Posterior cingulate gyrus (tissue), 11 donors: Measurements from ENCODE around the gene NONO.
"Not testable (repeated sequence)": the region's sequence is repeated elsewhere in the genome, so short reads cannot be mapped to it uniquely, and the experiment has no call there.

Source experiments
- DNase-seq, 10 donors: peaks; one replicate each; pipeline versions ENCODE4 v3.0.0 to v3.0.0-alpha.2; 2020 to 2021; ENCODE audit warnings: mixed read lengths in 3 of 10
- intact Hi-C: fragments of 100-400 bp; cut with DNase I; formaldehyde crosslinking; loops from one replicate; pipeline ENCODE4 v1.15.1; 2023

Gene NONO, protein sequence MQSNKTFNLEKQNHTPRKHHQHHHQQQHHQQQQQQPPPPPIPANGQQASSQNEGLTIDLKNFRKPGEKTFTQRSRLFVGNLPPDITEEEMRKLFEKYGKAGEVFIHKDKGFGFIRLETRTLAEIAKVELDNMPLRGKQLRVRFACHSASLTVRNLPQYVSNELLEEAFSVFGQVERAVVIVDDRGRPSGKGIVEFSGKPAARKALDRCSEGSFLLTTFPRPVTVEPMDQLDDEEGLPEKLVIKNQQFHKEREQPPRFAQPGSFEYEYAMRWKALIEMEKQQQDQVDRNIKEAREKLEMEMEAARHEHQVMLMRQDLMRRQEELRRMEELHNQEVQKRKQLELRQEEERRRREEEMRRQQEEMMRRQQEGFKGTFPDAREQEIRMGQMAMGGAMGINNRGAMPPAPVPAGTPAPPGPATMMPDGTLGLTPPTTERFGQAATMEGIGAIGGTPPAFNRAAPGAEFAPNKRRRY

DNA sequence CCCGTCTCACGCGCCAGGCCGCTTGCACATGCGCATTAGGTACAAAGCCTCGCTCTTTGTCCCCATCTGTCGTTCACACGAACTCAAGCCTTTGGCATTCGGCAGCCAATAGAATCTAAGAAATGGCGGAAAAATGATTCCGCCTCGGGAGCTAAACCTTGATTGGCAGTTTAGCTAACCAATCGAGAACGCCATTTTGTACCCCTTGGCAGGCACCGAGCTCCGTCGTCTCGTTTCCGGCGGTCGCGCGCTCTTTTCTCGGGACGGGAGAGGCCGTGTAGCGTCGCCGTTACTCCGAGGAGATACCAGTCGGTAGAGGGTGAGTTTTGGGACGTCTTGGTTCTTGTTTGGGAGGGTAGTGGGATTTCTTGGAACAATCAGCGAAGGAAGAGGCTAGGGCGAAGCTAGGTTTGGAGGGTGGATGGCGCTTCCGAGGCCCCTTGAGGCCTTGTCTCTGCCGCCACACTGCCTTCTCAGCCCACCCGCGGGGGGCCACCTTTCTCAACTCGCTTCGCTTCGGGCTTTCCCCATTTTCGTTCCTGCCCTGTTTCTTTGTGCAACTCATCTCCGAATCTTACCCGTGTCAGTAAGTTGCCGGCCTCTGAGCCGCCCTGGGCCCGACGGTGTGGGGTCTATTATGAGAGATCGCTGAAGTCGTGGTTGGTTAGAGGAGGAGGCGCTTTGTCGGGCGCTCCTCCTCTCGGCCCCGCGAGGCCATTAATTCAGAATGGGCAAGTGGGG, at the start of gene NONO:
NONO (plus strand) TSS at position 233 of the 741 bp plus-strand sequence. CDS start 7,003 bp downstream, outside the sequence.
- intact Hi-C loops = loop anchor here (2.0 to 5.0 kb wide), 2 partner anchors 29 to 84 kb away; partner anchors contain the start of genes TAF1 and ZMYM3
- peak; percentile 69 to 96 (median 76) for DNase-seq

DNA sequence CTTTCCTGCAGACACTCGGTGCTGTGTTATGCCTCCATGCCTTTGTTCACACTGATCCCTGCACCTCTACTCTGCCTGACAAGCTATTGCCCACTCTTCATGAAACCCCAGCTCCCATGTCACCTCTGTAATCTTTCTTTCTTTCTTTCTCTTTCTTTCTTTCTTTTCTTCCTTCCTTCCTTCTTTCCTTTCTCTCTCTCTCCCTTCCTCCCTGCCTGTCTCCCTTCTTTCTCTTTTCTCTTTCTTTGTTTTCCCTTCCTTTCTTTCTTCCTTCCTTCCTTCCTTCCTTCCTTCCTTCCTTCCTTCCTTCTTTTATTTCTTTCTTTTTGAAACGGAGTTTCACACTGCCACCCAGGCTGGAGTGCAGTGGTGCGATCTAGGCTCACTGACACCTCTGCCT, 48.0 kb upstream of the NONO start:
- no peak for DNase-seq
- intact Hi-C loops = no loop called here

DNA sequence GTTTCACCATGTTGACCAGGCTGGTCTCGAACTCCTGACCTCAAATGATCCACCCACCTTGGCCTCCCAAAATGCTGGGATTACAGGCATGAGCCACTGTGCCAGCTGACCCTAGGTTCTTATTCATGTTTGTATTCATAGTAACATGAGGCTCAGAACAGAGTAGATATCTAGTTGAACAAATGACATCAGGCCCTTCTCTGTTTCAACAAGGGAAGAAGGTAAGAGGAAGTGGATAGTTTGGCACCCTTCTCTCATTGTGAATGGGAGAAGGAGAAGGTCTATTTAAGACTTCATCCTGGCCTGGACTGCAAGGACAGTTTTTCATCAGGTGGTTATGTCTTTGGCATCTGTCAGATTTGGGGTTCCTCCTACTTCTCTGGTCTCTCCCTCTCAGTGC, 46.6 kb upstream of the NONO start:
- intact Hi-C loops = no loop called here

DNA sequence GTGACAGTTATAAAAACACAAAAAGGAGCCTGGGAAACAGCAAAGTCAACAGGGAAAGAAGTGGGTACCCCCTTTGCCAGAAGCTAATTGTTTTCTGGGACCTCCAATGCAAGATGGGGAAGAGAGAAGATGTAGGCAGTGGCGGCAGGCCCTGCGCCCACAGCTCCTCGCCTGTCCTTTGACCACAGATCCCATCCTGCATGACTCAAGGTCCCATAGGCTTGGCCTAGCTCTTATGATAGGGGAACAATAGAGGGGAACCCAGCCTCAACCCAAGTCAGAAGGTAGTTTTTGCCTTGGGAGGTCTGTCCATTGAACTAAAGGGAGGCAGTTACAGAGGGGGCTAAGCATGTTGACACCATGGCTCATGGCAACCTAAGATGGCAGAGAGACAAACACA, 43.7 kb upstream of the NONO start:
- intact Hi-C loops = no loop called here

More for the DNA sequence above, 46.6 kb upstream of the NONO start:
- peak in 2 of 10 donors; percentile 2 to 11 for DNase-seq

DNA sequence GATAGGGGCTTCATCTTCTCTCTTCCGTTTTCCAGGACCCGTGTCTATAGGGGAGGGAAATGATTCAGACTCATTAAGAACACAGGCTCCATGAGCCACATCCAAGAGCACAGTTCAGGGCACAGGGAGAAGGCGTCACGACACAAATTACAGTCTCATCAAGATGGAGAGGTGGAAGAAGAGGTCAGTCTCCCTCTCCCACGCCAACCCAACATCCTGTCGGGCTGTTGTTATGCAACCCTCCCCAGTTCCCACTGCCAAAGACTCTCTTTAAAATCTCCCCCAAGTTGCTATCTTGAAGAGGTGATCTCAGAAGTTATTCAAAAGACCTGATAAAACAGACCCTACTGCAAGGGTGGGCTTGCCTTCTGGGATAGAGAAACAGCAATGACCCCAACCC, 42.1 kb upstream of the NONO start:
- DNase-seq = no peak
- intact Hi-C loops = no loop called here

More for the DNA sequence above, 43.7 kb upstream of the NONO start:
- DNase-seq = no peak

DNA sequence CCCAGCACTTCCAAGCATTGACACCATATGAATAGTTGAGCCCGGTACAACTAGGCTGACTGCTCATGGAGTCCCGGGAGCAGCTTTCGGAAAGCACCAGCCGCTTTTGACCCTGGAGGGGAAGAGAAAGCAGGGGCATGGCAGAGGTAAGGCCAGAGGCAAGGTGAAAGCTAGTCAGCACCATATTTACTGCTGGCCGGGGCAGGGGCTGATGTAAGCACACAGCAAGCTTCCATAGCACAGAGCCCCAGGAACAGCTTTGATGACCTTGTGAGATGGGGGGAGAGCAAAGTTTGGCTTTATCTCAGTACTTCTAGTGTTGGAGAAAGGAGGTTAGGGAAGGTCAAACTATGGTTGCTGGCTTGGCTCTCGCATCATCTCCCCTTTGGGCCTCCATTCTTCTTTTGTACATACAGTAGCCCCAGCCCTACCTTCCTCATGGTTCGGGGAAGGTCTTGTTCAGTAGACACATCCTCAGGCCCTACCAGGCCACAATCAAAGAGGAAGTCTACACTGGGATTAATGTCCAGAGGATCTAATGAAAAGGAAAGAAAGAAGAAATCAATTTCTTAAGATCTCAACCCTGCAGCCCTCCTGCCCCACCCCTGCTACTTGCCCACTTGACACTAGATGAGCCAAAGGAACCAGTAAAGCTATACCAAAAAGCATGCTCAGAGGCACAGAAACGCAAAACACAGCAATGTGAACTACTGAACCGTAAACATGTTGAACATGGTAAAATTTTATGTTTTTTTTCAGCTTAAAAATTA, 38.9 kb upstream of the NONO start:
- intact Hi-C loops = no loop called here
- DNase-seq = no peak

DNA sequence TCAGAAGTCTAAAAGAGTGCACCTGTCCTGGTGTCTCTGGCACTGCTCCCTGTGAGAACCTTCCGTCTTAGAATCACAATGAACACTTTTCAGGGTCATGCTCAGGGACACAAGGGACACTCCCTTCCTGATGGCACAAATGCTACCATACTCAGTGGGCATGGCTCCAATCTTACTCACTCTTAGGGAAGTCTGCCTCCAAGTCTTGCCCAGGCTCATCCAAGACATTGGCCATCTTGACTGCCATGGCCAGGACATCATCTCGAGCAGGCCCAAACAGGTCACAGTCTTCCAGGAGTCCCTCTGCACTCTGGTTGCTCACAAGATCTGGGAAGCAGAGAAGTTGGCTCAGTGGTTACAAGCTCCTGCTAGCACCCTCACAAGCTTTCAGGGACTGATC, 38.3 kb upstream of the NONO start:
- intact Hi-C loops = no loop called here
- DNase-seq = no peak

DNA sequence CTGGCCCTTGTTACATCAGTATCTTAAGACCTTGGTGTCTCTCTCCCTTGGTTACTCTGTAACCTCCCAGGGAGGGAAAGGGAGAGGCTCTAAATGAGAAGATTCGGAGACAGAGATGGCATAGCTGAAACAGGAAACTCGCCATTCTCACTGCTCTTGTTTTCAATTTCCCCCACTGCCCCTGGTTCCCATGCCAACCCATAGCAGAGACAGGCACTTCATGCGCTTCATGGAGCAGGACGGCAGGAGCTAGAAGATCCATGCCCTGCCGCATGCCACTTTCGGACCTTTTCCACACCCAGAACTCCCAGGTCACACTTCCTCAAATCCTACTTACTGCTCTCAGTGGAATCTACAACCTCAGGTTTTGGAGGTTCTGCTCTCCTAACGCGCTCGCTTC, 32.6 kb upstream of the NONO start:
- DNase-seq = no peak
- intact Hi-C loops = no loop called here

DNA sequence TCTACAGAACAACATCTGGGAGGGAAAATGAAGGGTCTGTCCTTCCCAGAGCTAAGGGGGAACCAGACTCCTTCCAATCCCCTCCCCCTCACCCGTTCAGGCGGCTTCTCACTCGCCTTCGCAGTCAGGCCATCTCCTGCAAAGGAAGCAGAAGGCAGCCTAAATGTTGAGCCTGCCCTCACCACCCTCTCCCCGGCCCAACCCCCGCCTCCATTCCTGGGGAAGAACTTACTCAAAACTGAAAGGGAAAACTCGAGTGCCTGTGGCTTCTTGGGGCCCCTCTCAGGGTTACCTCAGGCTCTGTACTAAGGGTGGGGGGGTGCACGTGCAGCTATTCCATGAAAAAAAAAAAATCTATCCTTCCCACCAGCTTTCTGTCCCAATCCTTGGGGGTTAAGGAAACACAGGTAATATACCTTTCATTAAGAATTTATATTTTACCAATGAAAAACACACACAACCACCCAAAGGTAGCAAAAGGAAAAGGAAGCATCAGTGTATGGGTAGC, 31.9 kb upstream of the NONO start:
- no peak for DNase-seq
- intact Hi-C loops = no loop called here

DNA sequence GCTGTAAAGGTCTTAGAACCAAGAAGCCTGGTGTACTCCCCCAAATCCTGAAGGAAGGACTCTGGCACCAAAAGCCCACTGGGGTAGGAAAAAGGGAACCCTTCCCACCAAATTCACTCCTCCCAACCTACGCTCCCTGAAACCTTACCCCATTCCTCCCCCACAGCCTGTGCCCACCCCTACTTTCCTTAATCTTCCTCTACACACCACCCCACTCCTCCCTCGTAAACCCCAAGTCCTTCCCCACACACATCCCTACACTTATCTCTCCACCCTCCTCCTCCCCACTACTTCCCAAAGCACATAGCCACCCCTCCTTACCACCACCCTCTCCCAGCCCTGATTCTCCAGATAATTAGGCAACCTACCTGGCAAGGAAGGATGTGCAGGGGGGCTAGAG, 31.2 kb upstream of the NONO start:
- no peak for DNase-seq
- intact Hi-C loops = no loop called here

DNA sequence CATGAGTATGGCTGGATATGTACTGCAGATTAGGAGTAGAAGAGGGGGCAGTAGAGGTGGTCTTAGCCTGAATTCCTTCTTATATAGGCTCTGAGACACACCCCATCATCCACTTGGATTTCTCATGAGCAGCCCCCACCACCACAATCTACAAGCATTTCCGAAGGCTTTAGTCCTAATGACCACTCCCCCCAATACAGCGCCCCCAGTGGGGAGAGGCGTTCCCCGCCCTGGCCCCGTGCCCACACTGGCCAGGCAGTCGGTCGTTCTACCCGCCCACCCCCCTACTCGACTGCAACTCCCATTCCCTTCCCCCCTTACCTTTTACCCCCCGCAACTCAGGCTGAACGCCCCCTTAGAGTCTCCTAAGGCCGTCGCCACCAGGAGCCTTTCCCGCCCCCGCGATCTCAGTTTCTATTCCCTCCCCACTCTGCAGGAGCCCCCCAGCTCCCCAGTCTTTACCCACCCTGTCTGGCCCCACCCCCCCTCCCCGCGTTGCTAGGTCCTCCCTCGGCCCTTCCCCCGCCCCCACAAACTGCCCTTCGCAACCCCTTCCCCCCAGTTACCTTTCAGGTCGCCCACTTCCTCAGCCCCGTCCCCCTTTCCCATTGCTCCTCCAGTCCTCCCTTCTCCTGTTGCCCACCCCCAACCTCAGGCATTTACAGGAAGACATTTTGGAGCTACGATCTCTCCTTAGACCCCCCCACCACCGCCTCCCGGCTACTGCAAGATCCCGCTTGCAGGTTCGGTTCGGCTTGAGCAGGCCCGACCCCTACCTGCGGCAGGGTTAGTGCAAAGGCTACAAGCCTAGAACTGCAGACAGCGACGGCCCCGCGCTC, 30.0 kb upstream of the NONO start:
- DNase-seq = peak in 5 of 10 donors; percentile 19 to 89 (median 36)
- intact Hi-C loops = loop anchor here (2.0 kb wide), 1 partner anchor 29 kb away; the partner anchor contains the start of gene NONO

DNA sequence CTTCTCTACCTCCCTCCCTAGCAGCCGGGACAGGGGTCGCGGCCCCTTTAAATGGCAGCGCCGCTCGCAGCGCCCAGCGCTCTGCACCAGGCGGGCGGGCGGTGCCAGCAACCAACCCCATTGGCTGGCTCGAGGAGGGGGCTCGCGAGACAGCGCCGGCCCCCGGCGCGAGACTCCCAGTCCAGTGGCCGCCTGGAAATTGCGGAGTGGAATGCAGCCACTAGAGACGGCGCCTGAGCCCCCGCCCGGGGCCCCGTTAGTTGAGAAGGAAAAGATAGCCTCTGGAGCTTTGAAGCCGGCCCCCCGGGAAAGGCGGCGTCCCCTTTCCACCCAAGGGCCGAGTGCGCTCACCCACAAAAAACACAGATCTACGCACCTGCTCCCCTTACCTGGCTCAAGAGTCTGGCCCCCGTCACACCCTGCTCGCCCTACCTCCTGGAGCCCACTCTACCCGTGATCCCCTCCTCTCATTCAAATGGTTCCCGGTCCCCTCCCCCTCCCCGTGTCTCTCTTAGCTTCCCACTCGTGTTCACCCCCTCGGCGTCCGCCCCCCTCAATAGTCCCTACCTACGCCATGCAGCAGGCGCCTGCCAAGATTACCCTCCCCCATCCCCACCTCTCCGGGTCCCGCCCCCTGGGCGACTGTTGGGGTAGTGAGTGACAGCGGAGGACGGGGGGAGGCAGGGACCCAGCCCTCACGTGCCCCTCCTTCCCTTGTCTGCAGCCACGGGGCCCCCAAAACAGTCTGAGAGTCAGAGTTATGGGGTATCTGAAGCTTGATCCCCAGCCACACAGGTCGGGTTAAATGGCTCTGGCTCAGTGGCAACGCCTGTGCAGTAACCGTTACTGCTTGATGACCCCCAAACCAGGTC, 29.1 kb upstream of the NONO start, which contains the start of gene ZMYM3:
ZMYM3 (minus strand) TSS at position 49 of the 872 bp plus-strand sequence. CDS start 885 bp downstream, outside the sequence.
- intact Hi-C loops = loop anchor here (2.0 kb wide), 1 partner anchor 28 kb away; the partner anchor contains the start of gene NONO
- peak; percentile 75 to 98 (median 86) for DNase-seq

DNA sequence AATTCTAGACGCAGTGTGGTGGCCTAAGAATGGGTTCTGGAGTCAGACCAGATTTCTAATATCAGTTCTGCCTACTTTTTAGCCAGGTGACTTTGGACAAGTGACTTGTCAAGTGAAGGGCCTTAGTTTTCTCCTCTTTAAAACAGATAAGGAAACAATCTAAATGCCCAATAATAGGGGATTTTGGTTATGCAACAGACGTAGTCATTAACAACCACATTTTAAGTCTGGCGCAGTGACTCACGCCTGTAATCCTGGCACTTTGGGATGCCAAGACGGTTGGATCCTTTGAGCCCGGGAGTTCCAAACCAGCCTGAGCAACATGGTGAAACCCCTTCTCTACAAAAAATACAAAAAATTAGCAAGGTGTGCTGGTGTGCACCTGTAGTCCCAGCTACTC, 27.4 kb upstream of the NONO start:
- intact Hi-C loops = no loop called here
- DNase-seq = no peak

DNA sequence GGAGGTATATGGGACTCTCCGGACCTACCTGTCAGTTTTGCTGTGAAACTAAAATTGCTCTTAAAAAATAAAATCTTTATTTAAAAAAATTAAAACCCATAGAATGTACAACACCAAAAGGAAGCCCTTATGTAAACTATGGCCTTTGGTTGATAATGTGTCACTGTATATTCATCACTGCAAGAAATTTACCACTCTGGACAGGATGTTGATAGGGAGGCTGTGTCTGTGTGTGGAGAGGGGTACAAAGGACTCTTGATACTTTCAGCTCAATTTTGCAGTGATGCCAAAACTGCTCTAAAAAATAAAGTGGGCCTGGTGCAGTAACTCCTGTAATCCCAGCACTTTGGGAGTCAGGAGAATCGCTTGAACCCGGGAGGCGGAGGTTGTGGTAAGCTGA, 26.6 kb upstream of the NONO start:
- intact Hi-C loops = no loop called here
- no peak for DNase-seq

DNA sequence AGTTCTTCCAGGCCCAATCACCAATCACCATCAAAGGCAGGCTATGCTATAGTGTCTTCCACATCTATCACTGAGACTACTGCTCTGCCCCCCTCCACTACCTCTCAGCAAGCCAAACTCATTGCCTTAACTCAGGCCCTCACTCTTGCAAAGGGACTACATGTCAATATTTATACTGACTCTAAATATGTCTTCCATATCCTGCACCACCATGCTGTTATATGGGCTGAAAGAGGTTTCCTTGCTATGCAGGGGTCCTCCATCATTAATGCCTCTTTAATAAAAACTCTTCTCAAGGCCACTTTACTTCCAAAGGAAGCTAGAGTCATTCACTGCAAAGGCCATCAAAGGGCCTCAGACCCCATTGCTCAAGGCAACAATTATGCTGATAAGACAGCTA, 14.8 kb upstream of the NONO start:
- intact Hi-C loops, DNase-seq: not testable (repeated sequence)

DNA sequence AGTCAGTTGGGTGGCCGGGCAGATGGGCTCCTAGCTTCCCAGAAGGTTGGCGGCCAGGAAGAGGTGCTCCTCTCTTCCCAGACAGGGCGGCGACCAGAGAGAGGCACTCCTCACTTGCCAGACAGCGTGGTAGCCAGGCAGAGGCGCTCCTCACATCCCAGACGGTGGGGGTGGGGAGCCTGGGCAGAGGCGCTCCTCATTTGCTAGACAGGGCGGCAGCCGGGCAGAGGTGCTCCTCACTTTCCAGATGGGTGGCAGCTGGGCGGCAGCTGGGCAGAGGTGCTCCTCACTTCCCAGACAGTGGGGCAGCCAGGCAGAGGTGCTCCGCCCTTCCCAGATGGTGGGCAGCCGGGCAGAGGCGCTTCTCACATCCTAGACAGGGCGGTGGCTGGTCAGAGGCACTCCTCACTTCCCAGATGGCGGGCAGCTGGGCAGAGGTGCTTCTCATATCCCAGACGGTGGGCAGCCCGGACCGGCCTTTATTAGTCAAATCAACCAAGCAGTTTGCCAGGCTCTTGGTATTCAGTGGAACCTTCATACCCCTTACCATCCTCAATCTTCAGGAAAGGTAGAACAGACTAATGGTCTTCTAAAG, 13.5 kb upstream of the NONO start:
- peak in 1 of 10 donors; percentile 81 for DNase-seq
- intact Hi-C loops = no loop called here

DNA sequence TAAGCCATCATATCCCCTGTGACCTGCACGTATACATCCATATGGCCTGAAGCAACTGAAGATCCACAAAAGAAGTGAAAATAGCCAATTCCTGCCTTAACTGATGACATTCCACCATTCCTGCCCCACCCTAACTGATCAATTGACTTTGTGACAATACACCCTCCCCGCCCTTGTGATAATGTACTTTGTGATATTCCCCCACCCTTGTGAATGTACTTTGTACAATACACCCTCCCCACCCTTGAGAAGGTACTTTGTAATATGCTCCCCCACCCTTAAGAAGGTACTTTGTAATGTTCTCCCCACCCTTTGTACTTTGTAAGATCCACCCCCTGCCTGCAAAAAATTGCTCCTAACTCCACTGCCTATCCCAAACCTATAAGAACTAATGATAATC, 11.1 kb upstream of the NONO start:
- intact Hi-C loops, DNase-seq: not testable (repeated sequence)

DNA sequence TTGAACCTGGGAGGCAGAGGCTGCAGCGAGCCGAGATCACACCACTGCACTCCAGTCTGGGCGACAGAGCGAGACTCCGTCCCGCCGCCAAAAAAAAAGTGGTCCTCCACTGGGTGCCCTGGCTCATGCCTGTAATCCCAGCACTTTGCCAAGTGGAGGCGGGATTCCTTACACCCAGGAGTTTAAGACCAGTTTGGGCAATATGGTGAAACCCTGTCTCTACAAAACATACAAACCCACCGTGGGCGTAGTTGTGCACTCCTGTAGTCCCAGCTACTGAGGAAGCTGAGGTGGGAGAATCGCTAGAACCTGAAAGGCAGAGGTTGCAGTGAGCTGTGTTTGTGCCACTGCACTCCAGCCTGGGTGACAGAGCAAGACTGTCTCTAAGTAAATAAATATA, 2.1 kb upstream of the NONO start:
- DNase-seq = not testable (repeated sequence)
- intact Hi-C loops = loop anchor here (5.0 kb wide), 1 partner anchor 86 kb away; the partner anchor contains the start of gene TAF1
